K562 (cell line): ENCODE measurements around the gene MAK. TPM values are rescaled to one million over a fixed set of nuclear protein-coding genes. Genes with fewer than 3 reads are reported as not detected.
A peak's percentile ranks its signal among the peaks of the same experiment; 100 is the strongest.

Experiments
- FUS ChIP-seq: fragments of 200-400 bp; formaldehyde crosslinking; optimal IDR thresholded peaks from 2 replicates; pipeline ENCODE3; 2017; ENCODE audit warnings: low read depth, low read length
- HDGF ChIP-seq: fragments of 450-650 bp; IDR thresholded peaks from 2 replicates; pipeline ENCODE4 v1.6.1; 2016
- HNRNPL ChIP-seq: fragments of 200-400 bp; formaldehyde crosslinking; IDR thresholded peaks from 2 replicates; pipeline ENCODE4 v1.6.1; 2017; ENCODE audit warnings: low read depth, mild to moderate bottlenecking, low read length
- KLF16 ChIP-seq: IDR thresholded peaks from 2 replicates; pipeline ENCODE4 v1.6.1; 2016; ENCODE audit warnings: antibody characterized with exemption
- NFE2L1 ChIP-seq: fragments of 450-650 bp; IDR thresholded peaks from 2 replicates; pipeline ENCODE4 v1.6.1; 2016; ENCODE audit warnings: missing genetic modification characterization, low read depth, mild to moderate bottlenecking, missing compliant biosample characterization, moderate library complexity, borderline replicate concordance
- RBM39 ChIP-seq: fragments of 200-400 bp; formaldehyde crosslinking; optimal IDR thresholded peaks from 2 replicates; pipeline ENCODE3; 2018; ENCODE audit warnings: low read depth, low read length
- TCF7L2 ChIP-seq: fragments of 150-350 bp; IDR thresholded peaks from 2 replicates; pipeline ENCODE4 v1.6.1; 2016; ENCODE audit warnings: low read depth, mild to moderate bottlenecking, low read length, moderate library complexity
- XRCC4 ChIP-seq: IDR thresholded peaks from one replicate; pipeline ENCODE4 v1.6.1; 2011; ENCODE audit not compliant: insufficient read depth, insufficient read length; ENCODE audit errors: extremely low read depth
- XRCC5 ChIP-seq: fragments of 200-400 bp; formaldehyde crosslinking; IDR thresholded peaks from 2 replicates; pipeline ENCODE4 v1.6.1; 2017; ENCODE audit warnings: low read depth, mild to moderate bottlenecking, low read length
- ZBTB8A ChIP-seq: fragments of 450-650 bp; IDR thresholded peaks from 2 replicates; pipeline ENCODE4 v1.6.1; 2018; ENCODE audit warnings: mild to moderate bottlenecking, moderate library complexity; ENCODE audit not compliant: partially characterized antibody
- ZNF589 ChIP-seq: fragments of 200-800 bp; sonication (Bioruptor generic); IDR thresholded peaks from 2 replicates; pipeline ENCODE4 v1.6.1; 2016; ENCODE audit warnings: low read depth, missing genetic modification characterization, missing compliant biosample characterization
- ZNF778 ChIP-seq: fragments of 450-650 bp; formaldehyde crosslinking; IDR thresholded peaks from 2 replicates; pipeline ENCODE4 v1.4.0; 2020; ENCODE audit warnings: mild to moderate bottlenecking, moderate library complexity
- polyA plus RNA-seq, 8 experiments: library from polyadenylated mRNA; depleted of rRNA in 4 of 8; stranded (reverse) in 5 of 8; unstranded in 3 of 8; fragments of >200 nt; fragmentation: Nextera tagmentation in 2 of 8; fragmentation: Illumina TruSeq in 1 of 8; extraction: Ambion mirVana in 2 of 8; extraction: Trizol in 1 of 8; gene quantifications; 2 replicates each; pipeline versions ENCODE4 v1.2.1 to v1.2.3, GENCODE V29; 2011 to 2014; ENCODE audit warnings: inconsistent platforms in 1 of 8, missing spikeins in 1 of 8
- total RNA-seq, 7 experiments: library from RNA; depleted of rRNA in 6 of 7; stranded (reverse); fragments of >200 nt in 6 of 7; fragmentation: Illumina TruSeq in 2 of 7; extraction: Trizol in 2 of 7; gene quantifications; 2 replicates each; pipeline versions ENCODE4 v1.2.1 to v1.2.3, GENCODE V29; 2011 to 2021; ENCODE audit warnings: low replicate concordance in 1 of 7
- TF ChIP-seq, protein P1 (sequence below): fragments of 250-450 bp; sonication (Bioruptor Pico); IDR thresholded peaks from 2 replicates; pipeline ENCODE4 v1.4.0; 2020; ENCODE audit warnings: mild to moderate bottlenecking, moderate library complexity
- TF ChIP-seq, protein P2 (sequence below): sonication (generic); formaldehyde crosslinking; IDR thresholded peaks from 2 replicates; pipeline ENCODE4 v1.9.0; 2022; ENCODE audit warnings: mild to moderate bottlenecking, missing genetic modification reagents
- TF ChIP-seq, protein P3 (sequence below): sonication (generic); formaldehyde crosslinking; IDR thresholded peaks from 2 replicates; pipeline ENCODE4 v1.5.0; 2020; ENCODE audit warnings: missing genetic modification reagents
- TF ChIP-seq, protein P4 (sequence below): fragments of 450-650 bp; formaldehyde crosslinking; IDR thresholded peaks from 2 replicates; pipeline ENCODE4 v1.4.0; 2022; ENCODE audit warnings: mild to moderate bottlenecking, moderate library complexity
- TF ChIP-seq, protein P5 (sequence below), 2 experiments: fragments of 450-650 bp in 1 of 2; sonication (generic) in 1 of 2; formaldehyde crosslinking in 1 of 2; IDR thresholded peaks in 1 of 2; conservative IDR thresholded peaks in 1 of 2; 2 replicates each; pipeline versions ENCODE4 v1.6.1 to v1.8.1; 2016 to 2023; ENCODE audit warnings: mild to moderate bottlenecking in 2 of 2, moderate library complexity in 2 of 2, inconsistent platforms in 1 of 2, missing genetic modification reagents in 1 of 2
- TF ChIP-seq, protein P6 (sequence below): sonication (generic); formaldehyde crosslinking; IDR thresholded peaks from 2 replicates; pipeline ENCODE4 v1.8.0; 2022; ENCODE audit warnings: missing genetic modification reagents, mild to moderate bottlenecking, borderline replicate concordance

MAK gene
- total and polyA plus RNA-seq, 9 of the 15 experiments (the other 6 are each of a cell fraction or from before 2014, with no cell fraction given), result 0.25 to 1.1 (median 0.53) TPM

DNA sequence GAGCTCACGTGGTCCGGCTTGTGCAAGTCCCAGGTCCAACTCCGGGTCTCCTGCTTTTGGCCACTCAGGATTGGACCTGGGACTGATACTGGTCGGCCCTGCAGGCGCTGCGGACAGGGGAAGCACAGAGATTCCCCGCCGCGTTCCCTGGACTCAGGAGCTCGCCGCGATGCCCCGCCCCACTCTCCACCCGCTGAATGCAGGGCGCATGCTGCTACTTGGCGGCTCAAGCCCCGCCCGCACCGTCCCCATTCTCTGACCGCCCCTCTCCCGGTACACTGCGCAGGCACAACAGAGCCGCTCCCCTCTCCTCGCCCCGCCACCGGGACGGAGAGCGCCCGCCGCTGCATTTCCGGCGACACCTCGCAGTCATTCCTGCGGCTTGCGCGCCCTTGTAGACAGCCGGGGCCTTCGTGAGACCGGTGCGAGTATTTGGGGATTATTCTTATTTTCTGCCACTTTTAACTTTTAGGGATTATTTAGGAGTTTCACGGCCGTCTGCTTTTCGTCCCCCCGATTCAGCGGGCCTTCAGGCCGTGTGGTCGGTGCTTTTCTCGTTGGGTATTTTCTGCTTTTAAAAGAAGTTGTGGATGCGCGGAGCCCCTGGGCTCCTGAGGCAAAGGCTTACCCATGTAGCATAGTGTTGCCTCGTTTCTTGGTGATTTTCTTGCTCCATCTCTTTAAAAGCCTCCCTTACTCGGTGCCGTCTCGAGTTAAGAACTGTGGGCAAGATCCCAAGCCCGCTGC, 115.3 kb downstream of the MAK start, which contains the start of gene TMEM14C (continued):
- TF ChIP-seq, protein P1, sequence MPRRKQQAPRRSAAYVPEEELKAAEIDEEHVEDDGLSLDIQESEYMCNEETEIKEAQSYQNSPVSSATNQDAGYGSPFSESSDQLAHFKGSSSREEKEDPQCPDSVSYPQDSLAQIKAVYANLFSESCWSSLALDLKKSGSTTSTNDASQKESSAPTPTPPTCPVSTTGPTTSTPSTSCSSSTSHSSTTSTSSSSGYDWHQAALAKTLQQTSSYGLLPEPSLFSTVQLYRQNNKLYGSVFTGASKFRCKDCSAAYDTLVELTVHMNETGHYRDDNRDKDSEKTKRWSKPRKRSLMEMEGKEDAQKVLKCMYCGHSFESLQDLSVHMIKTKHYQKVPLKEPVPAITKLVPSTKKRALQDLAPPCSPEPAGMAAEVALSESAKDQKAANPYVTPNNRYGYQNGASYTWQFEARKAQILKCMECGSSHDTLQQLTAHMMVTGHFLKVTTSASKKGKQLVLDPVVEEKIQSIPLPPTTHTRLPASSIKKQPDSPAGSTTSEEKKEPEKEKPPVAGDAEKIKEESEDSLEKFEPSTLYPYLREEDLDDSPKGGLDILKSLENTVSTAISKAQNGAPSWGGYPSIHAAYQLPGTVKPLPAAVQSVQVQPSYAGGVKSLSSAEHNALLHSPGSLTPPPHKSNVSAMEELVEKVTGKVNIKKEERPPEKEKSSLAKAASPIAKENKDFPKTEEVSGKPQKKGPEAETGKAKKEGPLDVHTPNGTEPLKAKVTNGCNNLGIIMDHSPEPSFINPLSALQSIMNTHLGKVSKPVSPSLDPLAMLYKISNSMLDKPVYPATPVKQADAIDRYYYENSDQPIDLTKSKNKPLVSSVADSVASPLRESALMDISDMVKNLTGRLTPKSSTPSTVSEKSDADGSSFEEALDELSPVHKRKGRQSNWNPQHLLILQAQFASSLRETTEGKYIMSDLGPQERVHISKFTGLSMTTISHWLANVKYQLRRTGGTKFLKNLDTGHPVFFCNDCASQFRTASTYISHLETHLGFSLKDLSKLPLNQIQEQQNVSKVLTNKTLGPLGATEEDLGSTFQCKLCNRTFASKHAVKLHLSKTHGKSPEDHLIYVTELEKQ (CRISPR knock-in tag), result no peak
- TF ChIP-seq KLF16 (peak; percentile 11; the same call in 1 of the 2 replicates), RBM39 (no peak), XRCC4 (no peak), ZBTB8A (no peak), ZNF589 (CRISPR knock-in tag) (peak; percentile 18; the same call in 1 of the 2 replicates), HNRNPL (no peak), NFE2L1 (tag) (no peak), XRCC5 (peak; percentile 71), HDGF (no peak), TCF7L2 (no peak), FUS (no peak), ZNF778 (no peak)
- TF ChIP-seq, protein P2, sequence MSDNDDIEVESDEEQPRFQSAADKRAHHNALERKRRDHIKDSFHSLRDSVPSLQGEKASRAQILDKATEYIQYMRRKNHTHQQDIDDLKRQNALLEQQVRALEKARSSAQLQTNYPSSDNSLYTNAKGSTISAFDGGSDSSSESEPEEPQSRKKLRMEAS, result peak; percentile 97
- TF ChIP-seq, protein P3, sequence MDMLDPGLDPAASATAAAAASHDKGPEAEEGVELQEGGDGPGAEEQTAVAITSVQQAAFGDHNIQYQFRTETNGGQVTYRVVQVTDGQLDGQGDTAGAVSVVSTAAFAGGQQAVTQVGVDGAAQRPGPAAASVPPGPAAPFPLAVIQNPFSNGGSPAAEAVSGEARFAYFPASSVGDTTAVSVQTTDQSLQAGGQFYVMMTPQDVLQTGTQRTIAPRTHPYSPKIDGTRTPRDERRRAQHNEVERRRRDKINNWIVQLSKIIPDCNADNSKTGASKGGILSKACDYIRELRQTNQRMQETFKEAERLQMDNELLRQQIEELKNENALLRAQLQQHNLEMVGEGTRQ, result peak; percentile 91; the same call in 1 of the 2 replicates
- TF ChIP-seq, protein P4, sequence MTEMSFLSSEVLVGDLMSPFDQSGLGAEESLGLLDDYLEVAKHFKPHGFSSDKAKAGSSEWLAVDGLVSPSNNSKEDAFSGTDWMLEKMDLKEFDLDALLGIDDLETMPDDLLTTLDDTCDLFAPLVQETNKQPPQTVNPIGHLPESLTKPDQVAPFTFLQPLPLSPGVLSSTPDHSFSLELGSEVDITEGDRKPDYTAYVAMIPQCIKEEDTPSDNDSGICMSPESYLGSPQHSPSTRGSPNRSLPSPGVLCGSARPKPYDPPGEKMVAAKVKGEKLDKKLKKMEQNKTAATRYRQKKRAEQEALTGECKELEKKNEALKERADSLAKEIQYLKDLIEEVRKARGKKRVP (CRISPR knock-in tag), result 0 out of 2 replicates have a peak, but pooled peaks have one; percentile 11
- TF ChIP-seq, protein P5, sequence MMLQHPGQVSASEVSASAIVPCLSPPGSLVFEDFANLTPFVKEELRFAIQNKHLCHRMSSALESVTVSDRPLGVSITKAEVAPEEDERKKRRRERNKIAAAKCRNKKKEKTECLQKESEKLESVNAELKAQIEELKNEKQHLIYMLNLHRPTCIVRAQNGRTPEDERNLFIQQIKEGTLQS (IDR thresholded peaks at IDR 0.05), result no peak; the same call in 1 of the 2 replicates
- TF ChIP-seq, protein P5 (CRISPR knock-in tag; conservative IDR thresholded peaks at IDR 0.05), result no peak
- TF ChIP-seq, protein P6, sequence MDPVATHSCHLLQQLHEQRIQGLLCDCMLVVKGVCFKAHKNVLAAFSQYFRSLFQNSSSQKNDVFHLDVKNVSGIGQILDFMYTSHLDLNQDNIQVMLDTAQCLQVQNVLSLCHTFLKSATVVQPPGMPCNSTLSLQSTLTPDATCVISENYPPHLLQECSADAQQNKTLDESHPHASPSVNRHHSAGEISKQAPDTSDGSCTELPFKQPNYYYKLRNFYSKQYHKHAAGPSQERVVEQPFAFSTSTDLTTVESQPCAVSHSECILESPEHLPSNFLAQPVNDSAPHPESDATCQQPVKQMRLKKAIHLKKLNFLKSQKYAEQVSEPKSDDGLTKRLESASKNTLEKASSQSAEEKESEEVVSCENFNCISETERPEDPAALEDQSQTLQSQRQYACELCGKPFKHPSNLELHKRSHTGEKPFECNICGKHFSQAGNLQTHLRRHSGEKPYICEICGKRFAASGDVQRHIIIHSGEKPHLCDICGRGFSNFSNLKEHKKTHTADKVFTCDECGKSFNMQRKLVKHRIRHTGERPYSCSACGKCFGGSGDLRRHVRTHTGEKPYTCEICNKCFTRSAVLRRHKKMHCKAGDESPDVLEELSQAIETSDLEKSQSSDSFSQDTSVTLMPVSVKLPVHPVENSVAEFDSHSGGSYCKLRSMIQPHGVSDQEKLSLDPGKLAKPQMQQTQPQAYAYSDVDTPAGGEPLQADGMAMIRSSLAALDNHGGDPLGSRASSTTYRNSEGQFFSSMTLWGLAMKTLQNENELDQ, result no peak
